H1 (cell line): ENCODE results near the gene ASB16. TPM values are rescaled to one million over a fixed set of nuclear protein-coding genes. Genes with fewer than 3 reads are reported as not detected.
"Not testable (repeated sequence)": the region's sequence is repeated elsewhere in the genome, so short reads cannot be mapped to it uniquely, and the experiment has no call there.

ENCODE experiments used
- CTCF ChIA-PET: fragments of 300-600 bp; sonication (Branson Sonifier 250); formaldehyde crosslinking; loops from one replicate; lab custom pipeline; 2021; ENCODE audit not compliant: partially characterized antibody; lab: Charles Lee
- POLR2A ChIA-PET: fragments of 300-600 bp; sonication (Branson Sonifier 250); formaldehyde crosslinking; loops from one replicate; lab custom pipeline; 2021; ENCODE audit warnings: inconsistent platforms; ENCODE audit not compliant: partially characterized antibody; lab: Charles Lee
- DNase-seq, 2 experiments: peaks; one replicate each; pipeline versions ENCODE4 v3.0.0 to v3.0.0-alpha.2; 2010 to 2022; ENCODE audit warnings: low spot score in 2 of 2, low read depth in 1 of 2, mixed read lengths in 1 of 2
- FAIRE-seq: peaks from 2 replicates; lab custom pipeline; 2011; peaks lifted over from hg19 to GRCh38; lab: Jason Lieb, UNC
- H2AFZ ChIP-seq: 2 replicates; pipeline ENCODE4 v1.8.1; 2012; ENCODE audit warnings: low read length, inconsistent platforms
- H2AK5ac ChIP-seq: 2 replicates; pipeline ENCODE4 v1.6.1; 2013; ENCODE audit warnings: low read depth, low read length
- H2BK120ac ChIP-seq: replicated peaks from 2 replicates; pipeline ENCODE3; 2013; ENCODE audit warnings: low read depth, low read length, inconsistent platforms
- H2BK12ac ChIP-seq: 2 replicates; pipeline ENCODE4 v1.6.1; 2013; ENCODE audit warnings: low read depth, low read length
- H2BK15ac ChIP-seq: 2 replicates; pipeline ENCODE4 v1.6.1; 2013; ENCODE audit warnings: low read length
- H2BK20ac ChIP-seq: 2 replicates; pipeline ENCODE4 v1.6.1; 2013; ENCODE audit warnings: low read length
- H2BK5ac ChIP-seq: 2 replicates; pipeline ENCODE4 v1.6.1; 2013; ENCODE audit warnings: low read depth, low read length
- H3K14ac ChIP-seq: 2 replicates; pipeline ENCODE4 v1.6.1; 2013; ENCODE audit warnings: inconsistent platforms; ENCODE audit not compliant: insufficient read length
- H3K18ac ChIP-seq: 2 replicates; pipeline ENCODE4 v1.6.1; 2013; ENCODE audit warnings: low read length; ENCODE audit errors: extremely low read depth
- H3K23ac ChIP-seq: 2 replicates; pipeline ENCODE4 v1.6.1; 2013; ENCODE audit warnings: inconsistent platforms; ENCODE audit not compliant: insufficient read length
- H3K23me2 ChIP-seq: 2 replicates; pipeline ENCODE4 v1.6.1; 2013; ENCODE audit warnings: low read depth, low read length
- H3K27ac ChIP-seq: 2 replicates; pipeline ENCODE4 v1.6.1; 2011; ENCODE audit warnings: low read depth, low read length, inconsistent platforms
- H3K27me3 ChIP-seq, 4 experiments: replicated peaks in 1 of 4; 1 replicate in 1 of 4; 2 replicates in 3 of 4; pipeline versions ENCODE4 v1.6.1 to v1.8.1; 2011 to 2013; ENCODE audit warnings: low read length in 3 of 4, mild to moderate bottlenecking in 3 of 4, inconsistent platforms in 2 of 4, mixed read lengths in 2 of 4, moderate library complexity in 1 of 4; ENCODE audit not compliant: control insufficient read depth in 3 of 4, insufficient read depth in 3 of 4; ENCODE audit errors: extremely low read depth in 1 of 4
- H3K36me3 ChIP-seq, 4 experiments: 2 replicates each; pipeline versions ENCODE4 v1.6.1 to v1.8.1; 2011 to 2013; ENCODE audit warnings: mild to moderate bottlenecking in 4 of 4, low read length in 3 of 4, moderate library complexity in 2 of 4, control low read depth in 1 of 4, inconsistent platforms in 1 of 4; ENCODE audit not compliant: insufficient read depth in 4 of 4, control insufficient read depth in 2 of 4
- H3K4ac ChIP-seq: replicated peaks from 2 replicates; pipeline ENCODE3; 2013; ENCODE audit warnings: low read length, low read depth, mixed read lengths, inconsistent platforms; ENCODE audit not compliant: insufficient read length
- H3K4me1 ChIP-seq, 4 experiments: replicated peaks in 1 of 4; 1 replicate in 1 of 4; 2 replicates in 3 of 4; pipeline versions ENCODE4 v1.6.1 to v1.8.1; 2011 to 2013; ENCODE audit warnings: low read length in 3 of 4, inconsistent platforms in 2 of 4, mixed read lengths in 1 of 4; ENCODE audit not compliant: insufficient read depth in 4 of 4, control insufficient read depth in 3 of 4
- H3K4me2 ChIP-seq, 2 experiments: 2 replicates each; pipeline versions ENCODE4 v1.6.1 to v1.8.1; 2011 to 2013; ENCODE audit warnings: low read depth in 2 of 2, low read length in 2 of 2, control low read depth in 1 of 2, inconsistent platforms in 1 of 2, mild to moderate bottlenecking in 1 of 2; ENCODE audit not compliant: insufficient read depth in 1 of 2
- H3K4me3 ChIP-seq, 4 experiments: fragments of 200-600, 300-600 bp in 1 of 4; sonication (generic), shearing (Covaris generic), sonication (Bioruptor Twin) in 1 of 4; 2 replicates each; pipeline versions ENCODE4 v1.5.1 to v1.8.1; 2011 to 2016; ENCODE audit warnings: low read length in 4 of 4, low read depth in 3 of 4, control low read depth in 2 of 4, inconsistent platforms in 2 of 4, mild to moderate bottlenecking in 2 of 4, mixed read lengths in 1 of 4, moderate library complexity in 1 of 4; ENCODE audit not compliant: insufficient read depth in 2 of 4; ENCODE audit errors: extremely low read depth in 1 of 4
- H3K56ac ChIP-seq: replicated peaks from 2 replicates; pipeline ENCODE3; 2013; ENCODE audit warnings: low read depth, mild to moderate bottlenecking, mixed read lengths, low read length, inconsistent platforms; ENCODE audit not compliant: insufficient read length
- H3K79me1 ChIP-seq: 2 replicates; pipeline ENCODE4 v1.6.1; 2013; ENCODE audit warnings: low read depth, low read length, control low read depth
- H3K79me2 ChIP-seq, 2 experiments: 2 replicates each; pipeline versions ENCODE4 v1.6.1 to v1.8.1; 2012 to 2013; ENCODE audit warnings: low read length in 2 of 2, mild to moderate bottlenecking in 2 of 2, inconsistent platforms in 1 of 2; ENCODE audit not compliant: insufficient read depth in 2 of 2, control insufficient read depth in 1 of 2
- H3K9ac ChIP-seq, 4 experiments: replicated peaks in 1 of 4; 1 replicate in 1 of 4; 2 replicates in 3 of 4; pipeline versions ENCODE4 v1.6.1 to v1.8.1; 2011 to 2013; ENCODE audit warnings: low read depth in 3 of 4, low read length in 3 of 4, control low read depth in 2 of 4, mild to moderate bottlenecking in 2 of 4, moderate library complexity in 2 of 4, inconsistent platforms in 1 of 4; ENCODE audit errors: extremely low read depth in 1 of 4
- H3K9me3 ChIP-seq, 2 experiments: 2 replicates each; pipeline versions ENCODE4 v1.6.1 to v1.8.1; 2012 to 2013; ENCODE audit warnings: mild to moderate bottlenecking in 2 of 2, moderate library complexity in 2 of 2, control low read depth in 1 of 2, inconsistent platforms in 1 of 2, low read depth in 1 of 2, low read length in 1 of 2, mixed read lengths in 1 of 2; ENCODE audit not compliant: insufficient read depth in 2 of 2
- H4K20me1 ChIP-seq, 2 experiments: replicated peaks in 1 of 2; 2 replicates each; pipeline versions ENCODE3 to v1.8.1; 2011 to 2013; ENCODE audit warnings: inconsistent platforms in 2 of 2, low read length in 2 of 2, mild to moderate bottlenecking in 1 of 2; ENCODE audit not compliant: insufficient read depth in 2 of 2, control insufficient read depth in 1 of 2
- H4K5ac ChIP-seq: 2 replicates; pipeline ENCODE4 v1.6.1; 2013; ENCODE audit warnings: low read length, low read depth, mixed read lengths, inconsistent platforms; ENCODE audit not compliant: insufficient read length
- H4K8ac ChIP-seq: 2 replicates; pipeline ENCODE4 v1.8.0; 2013; ENCODE audit warnings: mild to moderate bottlenecking, moderate library complexity, low read length, inconsistent platforms; ENCODE audit not compliant: insufficient read depth; ENCODE audit errors: extremely low read depth
- H4K91ac ChIP-seq: replicated peaks from 2 replicates; pipeline ENCODE3; 2013; ENCODE audit warnings: low read length, mixed read lengths, inconsistent platforms; ENCODE audit not compliant: insufficient read length
- KDM5A ChIP-seq: fragments of 200-600 bp; IDR thresholded peaks from 2 replicates; pipeline ENCODE4 v1.7.1; 2012; ENCODE audit warnings: mild to moderate bottlenecking, low read length, inconsistent platforms, mixed read lengths
- POLR2AphosphoS5 ChIP-seq: IDR thresholded peaks from 2 replicates; pipeline ENCODE4 v1.6.1; 2011; ENCODE audit warnings: low read depth, low read length
- whole genome bisulfite sequencing, 2 experiments: shearing (Covaris generic) in 1 of 2; methylation state at CpG; one replicate each; pipeline versions ENCODE4 v1.1.6 to v1.1.7; 2013 to 2015; ENCODE audit warnings: low lambda C conversion rate in 2 of 2, mixed read lengths in 2 of 2, inconsistent platforms in 1 of 2, low coverage in 1 of 2, missing lambda C conversion rate in 1 of 2; ENCODE audit not compliant: insufficient replicate concordance in 2 of 2, insufficient coverage in 1 of 2, insufficient read length in 1 of 2; ENCODE audit errors: extremely low coverage in 1 of 2, missing lambda C conversion rate in 1 of 2; 5-methylcytosine and 5-hydroxymethylcytosine counted together
- polyA plus RNA-seq, 7 experiments: library from polyadenylated mRNA; depleted of rRNA in 3 of 7; stranded (reverse) in 5 of 7; unstranded in 2 of 7; fragments of >200 nt in 5 of 7; fragments of 200-250 nt in 2 of 7; gene quantifications; 1 replicate in 5 of 7; 2 replicates in 1 of 7; 4 replicates in 1 of 7; pipeline versions ENCODE4 v1.2.1 to v1.2.3, GENCODE V29; 2011 to 2013; ENCODE audit warnings: missing spikeins in 2 of 7, mixed read lengths in 2 of 7
- total RNA-seq: library from RNA; stranded (reverse); fragmentation: NEBNext Ultra II Directional; extraction: Animal tissue kit (Norgen Biotek cat#: 25700); gene quantifications from 2 replicates; pipeline ENCODE4 v1.2.1, GENCODE V29; 2021

Gene ASB16
- total and polyA plus RNA-seq, 2 of the 8 experiments (the other 6 are each of a cell fraction or from before 2014, with no cell fraction given) = 0.05 TPM; not detected in 1

- TF ChIP-seq KDM5A (no peak), POLR2AphosphoS5 (no peak)
Observed at GRCh38 chr17:44137891-44138709, 32.4 kb upstream of the ASB16 start (continued).

DNA sequence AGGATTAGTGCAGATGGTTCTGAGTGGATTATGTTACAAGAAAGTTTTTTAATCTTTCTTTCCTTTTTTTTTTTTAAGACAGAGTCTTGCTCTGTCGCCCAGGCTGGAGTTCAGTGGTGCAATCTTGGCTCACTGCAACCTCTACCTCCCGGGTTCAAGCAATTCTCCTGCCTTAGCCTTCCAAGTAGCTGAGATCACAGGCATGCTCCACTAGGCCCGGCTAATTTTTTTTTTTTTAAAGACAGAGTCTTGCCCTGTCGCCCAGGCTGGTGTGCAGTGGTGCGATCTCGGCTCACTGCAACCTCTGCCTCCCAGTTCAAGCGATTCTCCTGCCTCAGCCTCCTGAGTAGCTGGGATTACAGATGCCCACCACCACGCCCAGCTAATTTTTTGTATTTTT is 26.6 kb upstream of the ASB16 start:
- H3K79me1 ChIP-seq, H3K9ac ChIP-seq, H4K8ac ChIP-seq, H2AK5ac ChIP-seq, H4K91ac ChIP-seq, DNase-seq, H3K9me3 ChIP-seq, H2BK5ac ChIP-seq, H2AFZ ChIP-seq, H2BK20ac ChIP-seq, H2BK120ac ChIP-seq, H2BK12ac ChIP-seq, H2BK15ac ChIP-seq, H4K20me1 ChIP-seq, H4K5ac ChIP-seq, H3K56ac ChIP-seq, H3K23ac ChIP-seq, H3K4ac ChIP-seq, H3K4me1 ChIP-seq, H3K14ac ChIP-seq, H3K27me3 ChIP-seq, H3K18ac ChIP-seq, H3K4me3 ChIP-seq, FAIRE-seq, H3K23me2 ChIP-seq, H3K27ac ChIP-seq, H3K4me2 ChIP-seq: not testable (repeated sequence)
- CTCF ChIA-PET = interaction anchor here (0.6 to 1.5 kb wide), 4 partner anchors 28 to 458 kb away, joined by 3 to 4 read pairs (median 3); no protein-coding TSS in a partner anchor
- Histone ChIP-seq H3K79me2 (peaks cover 0 to 21% of the 10 kb centered on the region in 2 experiments; a peak in 2 of 4 replicates), H3K36me3 (peaks cover 14 to 34% (median 33%) of the 10 kb centered on the region in 4 experiments; a peak in 7 of 8 replicates)
- POLR2A ChIA-PET = interaction anchor here (0.6 to 2.7 kb wide), 3 partner anchors 20 to 55 kb away, joined by 3 to 8 read pairs (median 3); no protein-coding TSS in a partner anchor
- 93% methylated on average over 8 of the region's 8 CpGs; no CpG with 5 or more reads in 1 of the 2 experiments for WGBS, 2 experiments
